GM12878 (cell line): ENCODE data around the gene DCTN1. TPM values are rescaled to one million over a fixed set of nuclear protein-coding genes. Genes with fewer than 3 reads are reported as not detected.

ENCODE experiments used
- ATAC-seq: fragments of 200-7000 bp; cut with Tn5 transposase; 3 replicates; pipeline ENCODE4 v1.9.1; 2020; ENCODE audit warnings: mild to moderate bottlenecking, moderate library complexity
- BruUV-seq: library from RNA; stranded (reverse); fragments of 400-500 nt; replicated peaks from 2 replicates; lab custom pipeline; 2021; lab: Mats Ljungman, UMichigan
- CTCF ChIA-PET: fragments of 300-600 bp; sonication (Branson Sonifier 250); formaldehyde crosslinking; extraction: SDS; loops from one replicate; lab custom pipeline; 2021; ENCODE audit warnings: inconsistent platforms; lab: Yijun Ruan, JAX
- POLR2A ChIA-PET: fragments of 350-600 bp; formaldehyde crosslinking; extraction: SDS; loops from one replicate; lab custom pipeline; 2021; ENCODE audit warnings: inconsistent platforms; lab: Charles Lee
- RAD21 ChIA-PET: fragments of 300-600 bp; sonication (Branson Sonifier 250); formaldehyde crosslinking; loops from one replicate; lab custom pipeline; 2023; ENCODE audit warnings: antibody characterized with exemption; ENCODE audit not compliant: unreplicated experiment; lab: Charles Lee
- SMC1A ChIA-PET: fragments of 300-600 bp; sonication (Branson Sonifier 250); formaldehyde crosslinking; loops from one replicate; lab custom pipeline; 2023; ENCODE audit not compliant: unreplicated experiment, uncharacterized antibody; lab: Charles Lee
- DNase-seq: peaks from one replicate; pipeline ENCODE4 v3.0.0-alpha.2; 2011; ENCODE audit warnings: low read depth, low spot score
- FAIRE-seq: peaks from 3 replicates; lab custom pipeline; 2011; peaks lifted over from hg19 to GRCh38; lab: Jason Lieb, UNC
- H2AFZ ChIP-seq: 2 replicates; pipeline ENCODE4 v1.6.0; 2011; ENCODE audit warnings: low read depth, low read length, control low read depth; ENCODE audit not compliant: control insufficient read depth
- H3K27ac ChIP-seq: 2 replicates; pipeline ENCODE4 v1.5.1; 2011; ENCODE audit warnings: control low read depth; ENCODE audit not compliant: control insufficient read depth, insufficient read depth
- H3K27me3 ChIP-seq, 2 experiments: replicated peaks in 1 of 2; 2 replicates each; pipeline versions ENCODE4 v1.6.0 to v1.6.1; 2011; ENCODE audit warnings: low read length in 1 of 2; ENCODE audit not compliant: control insufficient read depth in 2 of 2, insufficient read depth in 2 of 2
- H3K36me3 ChIP-seq, 2 experiments: 2 replicates each; pipeline ENCODE4 v1.5.1; 2011; ENCODE audit warnings: low read length in 1 of 2; ENCODE audit not compliant: control insufficient read depth in 2 of 2, insufficient read depth in 2 of 2
- H3K4me1 ChIP-seq: 2 replicates; pipeline ENCODE4 v1.6.1; 2011; ENCODE audit warnings: mild to moderate bottlenecking, low read length, moderate library complexity, mixed read lengths; ENCODE audit not compliant: control insufficient read depth, insufficient read depth
- H3K4me2 ChIP-seq: 2 replicates; pipeline ENCODE4 v1.6.0; 2011; ENCODE audit warnings: control low read depth; ENCODE audit not compliant: control insufficient read depth, insufficient read depth
- H3K4me3 ChIP-seq: fragments of 200-600 bp; sonication (generic); 2 replicates; pipeline ENCODE4 v1.5.1; 2016
- H3K79me2 ChIP-seq: 2 replicates; pipeline ENCODE4 v1.6.0; 2011; ENCODE audit warnings: low read length; ENCODE audit not compliant: control insufficient read depth, insufficient read depth
- H3K9ac ChIP-seq: 2 replicates; pipeline ENCODE4 v1.8.0; 2011; ENCODE audit warnings: low read length, control low read depth, mixed read lengths; ENCODE audit not compliant: control insufficient read depth, insufficient read depth
- H3K9me3 ChIP-seq: replicated peaks from 3 replicates; pipeline ENCODE4 v1.5.1; 2011; ENCODE audit warnings: mild to moderate bottlenecking, low read length; ENCODE audit not compliant: control insufficient read depth, insufficient read depth
- H4K20me1 ChIP-seq: 2 replicates; pipeline ENCODE4 v1.6.0; 2011; ENCODE audit not compliant: control insufficient read depth, insufficient read depth
- DPF2 ChIP-seq: fragments of 450-650 bp; IDR thresholded peaks from 2 replicates; pipeline ENCODE4 v1.6.1; 2017; ENCODE audit warnings: mild to moderate bottlenecking
- NRF1 ChIP-seq: conservative IDR thresholded peaks from 2 replicates; pipeline ENCODE4 v1.6.1; 2011; ENCODE audit warnings: mild to moderate bottlenecking, low read depth, low read length, improper control_type of control experiment
- PAX8 ChIP-seq: fragments of 450-650 bp; IDR thresholded peaks from 2 replicates; pipeline ENCODE4 v1.6.1; 2017; ENCODE audit warnings: mild to moderate bottlenecking, moderate library complexity
- RFX5 ChIP-seq: IDR thresholded peaks from 2 replicates; pipeline ENCODE4 v1.6.1; 2011; ENCODE audit warnings: low read depth, low read length, improper control_type of control experiment
- ZNF384 ChIP-seq: IDR thresholded peaks from 2 replicates; pipeline ENCODE4 v1.6.1; 2012; ENCODE audit warnings: low read depth, mild to moderate bottlenecking, low read length, improper control_type of control experiment, borderline replicate concordance
- ZNF622 ChIP-seq: fragments of 450-650 bp; IDR thresholded peaks from 2 replicates; pipeline ENCODE4 v1.6.1; 2017; ENCODE audit warnings: mild to moderate bottlenecking, inconsistent platforms
- WGBS: methylation state at CpG from one replicate; pipeline ENCODE4 v1.1.6; 2016; ENCODE audit warnings: low lambda C conversion rate; ENCODE audit not compliant: insufficient replicate concordance, insufficient coverage; ENCODE audit errors: missing lambda C conversion rate; 5-methylcytosine and 5-hydroxymethylcytosine counted together
- in situ Hi-C: fragments of 300-500 bp; cut with MboI; formaldehyde crosslinking; loops from 9 replicates; pipeline ENCODE4 v1.14.3; 2018; ENCODE audit warnings: mixed read lengths
- intact Hi-C: fragments of 100-400 bp; cut with micrococcal nuclease; formaldehyde crosslinking; loops from one replicate; pipeline ENCODE4 v1.14.2; 2022; ENCODE audit not compliant: unreplicated experiment
- polyA plus RNA-seq, 11 experiments: library from polyadenylated mRNA; depleted of rRNA in 4 of 11; unstranded in 6 of 11; stranded (reverse) in 5 of 11; fragments of >200 nt; fragmentation: Nextera tagmentation in 4 of 11; fragmentation: Illumina TruSeq in 1 of 11; extraction: Ambion mirVana in 4 of 11; extraction: Trizol in 1 of 11; gene quantifications; 1 replicate in 1 of 11; 2 replicates in 10 of 11; pipeline versions ENCODE4 v1.2.1 to v1.2.3, GENCODE V29; 2011 to 2016; ENCODE audit warnings: inconsistent platforms in 2 of 11, missing spikeins in 2 of 11, low read depth in 1 of 11
- total RNA-seq, 4 experiments: library from RNA; depleted of rRNA in 3 of 4; stranded (reverse); fragments of >200 nt in 3 of 4; fragmentation: Illumina TruSeq in 1 of 4; extraction: Trizol in 1 of 4; gene quantifications; 2 replicates each; pipeline versions ENCODE4 v1.2.1 to v1.2.3, GENCODE V29; 2013 to 2021
- TF ChIP-seq, protein P1 (sequence below): fragments of 150-350 bp; IDR thresholded peaks from 2 replicates; pipeline ENCODE4 v1.6.1; 2016; ENCODE audit warnings: low read depth, low read length
- TF ChIP-seq, protein P2 (sequence below): fragments of 450-650 bp; IDR thresholded peaks from 2 replicates; pipeline ENCODE4 v1.6.1; 2016; ENCODE audit warnings: mild to moderate bottlenecking

The DCTN1 gene
- total and polyA plus RNA-seq, 10 of the 15 experiments (the other 5 are each of a cell fraction or from before 2014, with no cell fraction given): 44.1 to 116 (median 64.8) TPM

- Histone ChIP-seq H3K4me2 (no peak overlapping the region), H3K36me3 (no peaks in the 10 kb centered on the region), H2AFZ (peak overlapping the region; percentile 42; the same call in 1 of the 2 replicates), H3K27ac (no peak overlapping the region), H3K9me3 (no peaks in the 10 kb centered on the region), H4K20me1 (no peaks in the 10 kb centered on the region), H3K4me1 (peaks cover 32% of the 10 kb centered on the region), H3K79me2 (no peaks in the 10 kb centered on the region), H3K4me3 (no peak overlapping the region), H3K9ac (no peak overlapping the region), H3K27me3 (no peaks in the 10 kb centered on the region)
- DNase-seq (no peak), FAIRE-seq (no peak), ATAC-seq (no peak)
- in situ Hi-C loops: no loop called here
- ChIA-PET RAD21 (no interaction called here), POLR2A (interaction anchor here (0.6 kb wide), 1 partner anchor 118 kb away, joined by 3 read pairs; no protein-coding TSS in a partner anchor), SMC1A (interaction anchor here (0.7 kb wide), 1 partner anchor 160 kb away, joined by 3 read pairs; no protein-coding TSS in a partner anchor), CTCF (interaction anchor here (0.9 to 1.6 kb wide), 6 partner anchors 21 to 175 kb away, joined by 3 to 4 read pairs (median 3); no protein-coding TSS in a partner anchor)
- TF ChIP-seq, protein P1, sequence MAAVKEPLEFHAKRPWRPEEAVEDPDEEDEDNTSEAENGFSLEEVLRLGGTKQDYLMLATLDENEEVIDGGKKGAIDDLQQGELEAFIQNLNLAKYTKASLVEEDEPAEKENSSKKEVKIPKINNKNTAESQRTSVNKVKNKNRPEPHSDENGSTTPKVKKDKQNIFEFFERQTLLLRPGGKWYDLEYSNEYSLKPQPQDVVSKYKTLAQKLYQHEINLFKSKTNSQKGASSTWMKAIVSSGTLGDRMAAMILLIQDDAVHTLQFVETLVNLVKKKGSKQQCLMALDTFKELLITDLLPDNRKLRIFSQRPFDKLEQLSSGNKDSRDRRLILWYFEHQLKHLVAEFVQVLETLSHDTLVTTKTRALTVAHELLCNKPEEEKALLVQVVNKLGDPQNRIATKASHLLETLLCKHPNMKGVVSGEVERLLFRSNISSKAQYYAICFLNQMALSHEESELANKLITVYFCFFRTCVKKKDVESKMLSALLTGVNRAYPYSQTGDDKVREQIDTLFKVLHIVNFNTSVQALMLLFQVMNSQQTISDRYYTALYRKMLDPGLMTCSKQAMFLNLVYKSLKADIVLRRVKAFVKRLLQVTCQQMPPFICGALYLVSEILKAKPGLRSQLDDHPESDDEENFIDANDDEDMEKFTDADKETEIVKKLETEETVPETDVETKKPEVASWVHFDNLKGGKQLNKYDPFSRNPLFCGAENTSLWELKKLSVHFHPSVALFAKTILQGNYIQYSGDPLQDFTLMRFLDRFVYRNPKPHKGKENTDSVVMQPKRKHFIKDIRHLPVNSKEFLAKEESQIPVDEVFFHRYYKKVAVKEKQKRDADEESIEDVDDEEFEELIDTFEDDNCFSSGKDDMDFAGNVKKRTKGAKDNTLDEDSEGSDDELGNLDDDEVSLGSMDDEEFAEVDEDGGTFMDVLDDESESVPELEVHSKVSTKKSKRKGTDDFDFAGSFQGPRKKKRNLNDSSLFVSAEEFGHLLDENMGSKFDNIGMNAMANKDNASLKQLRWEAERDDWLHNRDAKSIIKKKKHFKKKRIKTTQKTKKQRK: no peak
- no peak for TF ChIP-seq NRF1
- no peak for TF ChIP-seq PAX8
- TF ChIP-seq RFX5: no peak
- no peak for TF ChIP-seq DPF2
- TF ChIP-seq ZNF622: no peak
- no peak for TF ChIP-seq ZNF384
- TF ChIP-seq, protein P2, sequence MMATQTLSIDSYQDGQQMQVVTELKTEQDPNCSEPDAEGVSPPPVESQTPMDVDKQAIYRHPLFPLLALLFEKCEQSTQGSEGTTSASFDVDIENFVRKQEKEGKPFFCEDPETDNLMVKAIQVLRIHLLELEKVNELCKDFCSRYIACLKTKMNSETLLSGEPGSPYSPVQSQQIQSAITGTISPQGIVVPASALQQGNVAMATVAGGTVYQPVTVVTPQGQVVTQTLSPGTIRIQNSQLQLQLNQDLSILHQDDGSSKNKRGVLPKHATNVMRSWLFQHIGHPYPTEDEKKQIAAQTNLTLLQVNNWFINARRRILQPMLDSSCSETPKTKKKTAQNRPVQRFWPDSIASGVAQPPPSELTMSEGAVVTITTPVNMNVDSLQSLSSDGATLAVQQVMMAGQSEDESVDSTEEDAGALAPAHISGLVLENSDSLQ: no peak
- no TSS peak for BruUV-seq
- intact Hi-C loops: no loop called here
- 94% methylated on average over 8 of the region's 8 CpGs for WGBS
Observed at GRCh38 chr2:74413001-74413698, 33.0 kb upstream of the DCTN1 start.
